ENCODE data around the gene FCHSD2.
"Not testable (repeated sequence)": the region's sequence is repeated elsewhere in the genome, so short reads cannot be mapped to it uniquely, and the experiment has no call there.

The FCHSD2 gene

GRCh38 chr11:72798361-72798760, 343.8 kb downstream of the FCHSD2 start:
- peaks cover 31% of the 10 kb centered on the region for H3K4me1 Mint-ChIP-seq (ENCODE audit: low read depth)
- H3K9me3 Mint-ChIP-seq = no peaks in the 10 kb centered on the region
- peak overlapping the region; percentile 66 for H3K27ac Mint-ChIP-seq
- intact Hi-C loops (cut with micrococcal nuclease) = no loop called here
- H3K27me3 Mint-ChIP-seq = no peaks in the 10 kb centered on the region
- H3K4me3 Mint-ChIP-seq = no peak overlapping the region
- peaks cover 5% of the 10 kb centered on the region for H3K36me3 Mint-ChIP-seq (ENCODE audit: low read depth)

GRCh38 chr11:72793425-72794367, 348.4 kb downstream of the FCHSD2 start, which contains the start of gene STARD10:
Gene STARD10, minus strand, starts transcription at chr11:72794047. Its CDS starts 12,866 bp downstream, at chr11:72781181.
- intact Hi-C loops (cut with micrococcal nuclease) = loop anchor here (1.0 to 2.0 kb wide), 2 partner anchors 21 to 68 kb away; partner anchors contain the start of gene ATG16L2
- Mint-ChIP-seq H3K4me1 (ENCODE audit: low read depth) (peaks cover 47% of the 10 kb centered on the region), H3K27ac (peak within 1 kb of the TSS; percentile 93), H3K36me3 (ENCODE audit: low read depth) (peaks cover 5% of the 10 kb centered on the region), H3K9me3 (no peaks in the 10 kb centered on the region), H3K4me3 (peak within 1 kb of the TSS; percentile 95), H3K27me3 (no peaks in the 10 kb centered on the region)

- peak overlapping the region; percentile 93 for H3K27ac Mint-ChIP-seq
- peaks cover 5% of the 10 kb centered on the region for H3K36me3 Mint-ChIP-seq (ENCODE audit: low read depth)
- H3K4me3 Mint-ChIP-seq = peak overlapping the region; percentile 5
- H3K9me3 Mint-ChIP-seq = no peaks in the 10 kb centered on the region
- no peaks in the 10 kb centered on the region for H3K27me3 Mint-ChIP-seq
- intact Hi-C loops (cut with micrococcal nuclease) = loop anchor here (1.0 kb wide), 1 partner anchor 68 kb away; no protein-coding TSS in a partner anchor
- peaks cover 47% of the 10 kb centered on the region for H3K4me1 Mint-ChIP-seq (ENCODE audit: low read depth)
Measured at GRCh38 chr11:72793076-72793424, 349.1 kb downstream of the FCHSD2 start.

GRCh38 chr11:72792437-72793021, 349.6 kb downstream of the FCHSD2 start:
- Mint-ChIP-seq H3K9me3 (no peaks in the 10 kb centered on the region), H3K4me1 (ENCODE audit: low read depth) (peaks cover 47% of the 10 kb centered on the region)
- intact Hi-C loops (cut with micrococcal nuclease) = loop anchor here (1.0 kb wide), 1 partner anchor 67 kb away; no protein-coding TSS in a partner anchor

GRCh38 chr11:72791228-72791627, 350.9 kb downstream of the FCHSD2 start:
- H3K36me3 Mint-ChIP-seq (ENCODE audit: low read depth); H3K9me3 Mint-ChIP-seq; H3K27ac Mint-ChIP-seq; H3K27me3 Mint-ChIP-seq; intact Hi-C loops (cut with micrococcal nuclease); H3K4me3 Mint-ChIP-seq: not testable (repeated sequence)
- peaks cover 59% of the 10 kb centered on the region for H3K4me1 Mint-ChIP-seq (ENCODE audit: low read depth)

More at GRCh38 chr11:72792437-72793021, 349.6 kb downstream of the FCHSD2 start:
- H3K36me3 Mint-ChIP-seq (ENCODE audit: low read depth) = peaks cover 5% of the 10 kb centered on the region
- H3K4me3 Mint-ChIP-seq = no peak overlapping the region
- no peaks in the 10 kb centered on the region for H3K27me3 Mint-ChIP-seq
- peak overlapping the region; percentile 93 for H3K27ac Mint-ChIP-seq

- H3K9me3 Mint-ChIP-seq = no peaks in the 10 kb centered on the region
- H3K4me1 Mint-ChIP-seq (ENCODE audit: low read depth) = peaks cover 63% of the 10 kb centered on the region
- peaks cover 5% of the 10 kb centered on the region for H3K36me3 Mint-ChIP-seq (ENCODE audit: low read depth)
- no peaks in the 10 kb centered on the region for H3K27me3 Mint-ChIP-seq
- intact Hi-C loops (cut with micrococcal nuclease) = no loop called here
- no peak overlapping the region for H3K4me3 Mint-ChIP-seq
- peak overlapping the region; percentile 64 for H3K27ac Mint-ChIP-seq
Measured at GRCh38 chr11:72789493-72790131, 352.5 kb downstream of the FCHSD2 start.

GRCh38 chr11:72788241-72788640, 353.9 kb downstream of the FCHSD2 start:
- H3K4me1 Mint-ChIP-seq (ENCODE audit: low read depth) = peaks cover 52% of the 10 kb centered on the region
- H3K27ac Mint-ChIP-seq = peak overlapping the region; percentile 77

GRCh38 chr11:72787216-72788104, 354.7 kb downstream of the FCHSD2 start:
- H3K27me3 Mint-ChIP-seq = peaks cover 6% of the 10 kb centered on the region
- H3K4me1 Mint-ChIP-seq (ENCODE audit: low read depth) = peaks cover 51% of the 10 kb centered on the region
- no peaks in the 10 kb centered on the region for H3K36me3 Mint-ChIP-seq (ENCODE audit: low read depth)
- H3K9me3 Mint-ChIP-seq = no peaks in the 10 kb centered on the region
- peak overlapping the region; percentile 77 for H3K27ac Mint-ChIP-seq
- intact Hi-C loops (cut with micrococcal nuclease) = no loop called here
- H3K4me3 Mint-ChIP-seq = peak overlapping the region; percentile 20

More at GRCh38 chr11:72788241-72788640, 353.9 kb downstream of the FCHSD2 start:
- intact Hi-C loops (cut with micrococcal nuclease) = no loop called here
- H3K4me3 Mint-ChIP-seq = no peak overlapping the region
- no peaks in the 10 kb centered on the region for H3K36me3 Mint-ChIP-seq (ENCODE audit: low read depth)
- H3K9me3 Mint-ChIP-seq = no peaks in the 10 kb centered on the region
- H3K27me3 Mint-ChIP-seq = no peaks in the 10 kb centered on the region
